Vagina (tissue), 2 donors: ENCODE measurements around the gene TM9SF2. TPM values are rescaled to one million over a fixed set of nuclear protein-coding genes. Genes with fewer than 3 reads are reported as not detected.

Experiments used
- DNase-seq, 2 donors: peaks; one replicate each; pipeline ENCODE4 v3.0.0-alpha.2; 2017; ENCODE audit errors: extremely low spot score in 2 of 2
- H3K27ac ChIP-seq: fragments of 200-600 bp; sonication (generic); one replicate; pipeline ENCODE4 v1.5.1; 2019
- H3K27me3 ChIP-seq: fragments of 200-600 bp; sonication (generic); one replicate; pipeline ENCODE4 v1.5.1; 2019
- H3K36me3 ChIP-seq, 2 donors: fragments of 200-600 bp; sonication (generic); one replicate each; pipeline ENCODE4 v1.5.1; 2017 to 2019
- H3K4me1 ChIP-seq: fragments of 200-600 bp; sonication (generic); one replicate; pipeline ENCODE4 v1.5.1; 2019
- H3K4me3 ChIP-seq, 2 donors: fragments of 200-600 bp; sonication (generic); 1 replicate in 1 of 2; 2 replicates in 1 of 2; pipeline ENCODE4 v1.5.1; 2016 to 2019
- H3K9me3 ChIP-seq: fragments of 200-600 bp; sonication (generic); one replicate; pipeline ENCODE4 v1.5.1; 2019
- CTCF ChIP-seq, 3 experiments: fragments of 450-650 bp in 2 of 3; fragments of 200-600 bp in 1 of 3; sonication (generic) in 1 of 3; IDR thresholded peaks; one replicate each; pipeline ENCODE4 v1.5.1; 2017 to 2019; ENCODE audit warnings: antibody characterized with exemption in 3 of 3, mild to moderate bottlenecking in 2 of 3, moderate library complexity in 2 of 3
- POLR2A ChIP-seq, 2 donors: fragments of 450-650 bp; IDR thresholded peaks; one replicate each; pipeline ENCODE4 v1.6.1; 2017; ENCODE audit warnings: antibody characterized with exemption in 2 of 2, mild to moderate bottlenecking in 2 of 2, moderate library complexity in 2 of 2
- POLR2AphosphoS5 ChIP-seq, 2 donors: sonication (generic); formaldehyde crosslinking; IDR thresholded peaks; one replicate each; pipeline ENCODE4 v1.9.0; 2017; ENCODE audit warnings: antibody characterized with exemption in 2 of 2, mild to moderate bottlenecking in 2 of 2, low read depth in 1 of 2; ENCODE audit not compliant: insufficient read depth in 1 of 2
- intact Hi-C: fragments of 100-400 bp; cut with DNase I; formaldehyde crosslinking; loops from one replicate; pipeline ENCODE4 v1.15.1; 2023
- total RNA-seq: library from RNA; depleted of rRNA; stranded (reverse); fragments of >200 nt; gene quantifications from one replicate; pipeline ENCODE4 v1.2.3, GENCODE V29; 2016

TM9SF2 gene
- total RNA-seq, 1 donor from 2014 or later, result 59.2 TPM

GRCh38 chr13:99590519-99591011 lies 89.3 kb downstream of the TM9SF2 start:
- Histone ChIP-seq H3K9me3 (no peaks in the 10 kb centered on the region), H3K27ac (peak overlapping the region; percentile 27), H3K4me3 (no peak overlapping the region), H3K4me1 (peaks cover 14% of the 10 kb centered on the region), H3K27me3 (no peaks in the 10 kb centered on the region), H3K36me3 (no peaks in the 10 kb centered on the region)
- DNase-seq, result no peak
- intact Hi-C loops, result loop anchor here (5.0 kb wide), 1 partner anchor 1602 kb away; no protein-coding TSS in a partner anchor
- TF ChIP-seq POLR2AphosphoS5 (IDR thresholded peaks at IDR 0.05; ENCODE audit: insufficient read depth in 1 of 2, low read depth in 1 of 2) (no peak), POLR2A (IDR thresholded peaks at IDR 0.05) (no peak), CTCF (IDR thresholded peaks at IDR 0.05) (no peak)

GRCh38 chr13:99596180-99596579 lies 94.9 kb downstream of the TM9SF2 start:
- Histone ChIP-seq H3K36me3 (no peaks in the 10 kb centered on the region), H3K27me3 (no peaks in the 10 kb centered on the region), H3K4me3 (no peak overlapping the region), H3K27ac (no peak overlapping the region), H3K9me3 (no peaks in the 10 kb centered on the region), H3K4me1 (peaks cover 1% of the 10 kb centered on the region)
- DNase-seq, result no peak
- no peak for TF ChIP-seq POLR2AphosphoS5 (IDR thresholded peaks at IDR 0.05; ENCODE audit: insufficient read depth in 1 of 2, low read depth in 1 of 2)
- TF ChIP-seq CTCF (IDR thresholded peaks at IDR 0.05), result no peak
- TF ChIP-seq POLR2A (IDR thresholded peaks at IDR 0.05), result no peak
- intact Hi-C loops, result no loop called here

DNA sequence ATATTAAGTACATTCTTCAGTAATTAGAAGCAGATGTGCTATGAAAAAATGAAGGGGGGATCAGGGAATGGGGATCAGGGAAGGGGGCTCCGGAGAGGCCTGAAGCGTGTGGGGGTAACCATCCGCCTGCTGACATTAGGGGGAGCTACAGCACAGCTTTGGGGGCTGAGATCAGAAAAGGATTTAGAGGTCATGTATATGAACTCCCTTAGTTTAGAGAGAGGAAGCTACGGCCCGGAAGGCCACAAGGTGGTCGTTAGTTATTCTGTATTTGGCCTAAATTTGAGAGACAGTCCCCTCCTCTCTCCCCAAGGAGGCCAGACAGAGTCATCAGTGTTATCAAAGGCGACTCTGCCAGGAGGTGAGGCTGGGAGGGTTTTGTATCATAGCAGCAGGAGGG lies 99.0 kb downstream of the TM9SF2 start:
- Histone ChIP-seq H3K4me1 (no peaks in the 10 kb centered on the region), H3K27me3 (no peaks in the 10 kb centered on the region), H3K4me3 (no peak overlapping the region), H3K36me3 (no peaks in the 10 kb centered on the region), H3K27ac (no peak overlapping the region), H3K9me3 (no peaks in the 10 kb centered on the region)
- intact Hi-C loops, result no loop called here
- no peak for DNase-seq
- TF ChIP-seq POLR2AphosphoS5 (IDR thresholded peaks at IDR 0.05; ENCODE audit: insufficient read depth in 1 of 2, low read depth in 1 of 2) (no peak), POLR2A (IDR thresholded peaks at IDR 0.05) (no peak), CTCF (IDR thresholded peaks at IDR 0.05) (no peak)

DNA sequence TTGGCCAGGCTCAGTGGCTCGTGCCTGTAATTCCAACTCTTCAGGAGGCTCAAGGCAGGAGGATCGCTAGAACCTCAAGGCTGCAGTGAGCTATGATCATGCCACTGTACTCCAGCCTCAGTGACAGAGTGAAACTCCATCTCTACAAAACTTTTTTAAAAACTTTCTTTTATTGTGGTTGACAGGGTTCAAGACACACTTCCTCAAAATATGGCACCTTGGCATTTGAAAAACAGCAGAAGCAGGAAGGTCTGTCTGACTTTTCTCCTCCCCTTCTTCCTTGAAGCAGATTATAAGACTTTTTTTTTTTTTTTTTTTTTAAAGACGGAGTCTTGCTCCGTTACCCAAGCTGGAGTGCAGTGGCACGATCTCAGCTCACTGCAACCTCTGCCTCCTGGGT lies 100.3 kb downstream of the TM9SF2 start:
- Histone ChIP-seq H3K27ac (no peak overlapping the region), H3K9me3 (no peaks in the 10 kb centered on the region), H3K36me3 (no peaks in the 10 kb centered on the region), H3K27me3 (no peaks in the 10 kb centered on the region), H3K4me1 (peaks cover 7% of the 10 kb centered on the region), H3K4me3 (no peak overlapping the region)
- no peak for DNase-seq
- intact Hi-C loops, result no loop called here
- TF ChIP-seq POLR2AphosphoS5 (IDR thresholded peaks at IDR 0.05; ENCODE audit: insufficient read depth in 1 of 2, low read depth in 1 of 2), result no peak
- TF ChIP-seq POLR2A (IDR thresholded peaks at IDR 0.05), result no peak
- TF ChIP-seq CTCF (IDR thresholded peaks at IDR 0.05), result no peak

- no peaks in the 10 kb centered on the region for H3K36me3 ChIP-seq
- no peak overlapping the region for H3K27ac ChIP-seq
- H3K4me3 ChIP-seq, result no peak overlapping the region
- no peak for DNase-seq
- H3K9me3 ChIP-seq, result no peaks in the 10 kb centered on the region
- peaks cover 7% of the 10 kb centered on the region for H3K4me1 ChIP-seq
- intact Hi-C loops, result no loop called here
- no peak for TF ChIP-seq POLR2AphosphoS5 (IDR thresholded peaks at IDR 0.05; ENCODE audit: insufficient read depth in 1 of 2, low read depth in 1 of 2)
- H3K27me3 ChIP-seq, result no peaks in the 10 kb centered on the region
Observed at GRCh38 chr13:99604636-99605035, 103.4 kb downstream of the TM9SF2 start.
